ENCODE measurements around the gene CUX1.

CUX1 gene

DNA sequence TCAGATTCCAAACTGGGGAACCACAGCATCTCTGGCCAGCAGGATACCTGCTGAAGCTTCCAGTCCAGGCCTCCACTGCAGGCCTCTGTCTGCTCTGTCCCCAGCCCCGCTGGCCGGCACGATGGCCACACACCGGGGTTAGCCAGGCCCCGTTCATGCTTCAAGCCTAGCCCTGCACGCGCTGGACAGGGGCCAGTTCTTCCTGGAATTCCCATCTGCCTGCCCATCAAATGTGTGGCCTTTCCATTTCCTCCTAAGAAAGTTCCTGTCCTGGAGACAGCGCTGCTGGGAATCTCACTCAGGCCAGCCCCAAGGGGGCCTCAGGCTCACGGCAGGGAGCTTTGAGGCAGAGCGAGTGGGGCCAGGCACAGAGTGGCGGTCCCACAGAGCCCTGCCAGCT lies 487.2 kb downstream of the CUX1 start:
- TF ChIP-seq, protein P1, sequence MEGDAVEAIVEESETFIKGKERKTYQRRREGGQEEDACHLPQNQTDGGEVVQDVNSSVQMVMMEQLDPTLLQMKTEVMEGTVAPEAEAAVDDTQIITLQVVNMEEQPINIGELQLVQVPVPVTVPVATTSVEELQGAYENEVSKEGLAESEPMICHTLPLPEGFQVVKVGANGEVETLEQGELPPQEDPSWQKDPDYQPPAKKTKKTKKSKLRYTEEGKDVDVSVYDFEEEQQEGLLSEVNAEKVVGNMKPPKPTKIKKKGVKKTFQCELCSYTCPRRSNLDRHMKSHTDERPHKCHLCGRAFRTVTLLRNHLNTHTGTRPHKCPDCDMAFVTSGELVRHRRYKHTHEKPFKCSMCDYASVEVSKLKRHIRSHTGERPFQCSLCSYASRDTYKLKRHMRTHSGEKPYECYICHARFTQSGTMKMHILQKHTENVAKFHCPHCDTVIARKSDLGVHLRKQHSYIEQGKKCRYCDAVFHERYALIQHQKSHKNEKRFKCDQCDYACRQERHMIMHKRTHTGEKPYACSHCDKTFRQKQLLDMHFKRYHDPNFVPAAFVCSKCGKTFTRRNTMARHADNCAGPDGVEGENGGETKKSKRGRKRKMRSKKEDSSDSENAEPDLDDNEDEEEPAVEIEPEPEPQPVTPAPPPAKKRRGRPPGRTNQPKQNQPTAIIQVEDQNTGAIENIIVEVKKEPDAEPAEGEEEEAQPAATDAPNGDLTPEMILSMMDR (conservative IDR thresholded peaks at IDR 0.05; ENCODE audit: low read depth, low read length), result no peak
- DNase-seq (ENCODE audit: low read depth), result no peak

DNA sequence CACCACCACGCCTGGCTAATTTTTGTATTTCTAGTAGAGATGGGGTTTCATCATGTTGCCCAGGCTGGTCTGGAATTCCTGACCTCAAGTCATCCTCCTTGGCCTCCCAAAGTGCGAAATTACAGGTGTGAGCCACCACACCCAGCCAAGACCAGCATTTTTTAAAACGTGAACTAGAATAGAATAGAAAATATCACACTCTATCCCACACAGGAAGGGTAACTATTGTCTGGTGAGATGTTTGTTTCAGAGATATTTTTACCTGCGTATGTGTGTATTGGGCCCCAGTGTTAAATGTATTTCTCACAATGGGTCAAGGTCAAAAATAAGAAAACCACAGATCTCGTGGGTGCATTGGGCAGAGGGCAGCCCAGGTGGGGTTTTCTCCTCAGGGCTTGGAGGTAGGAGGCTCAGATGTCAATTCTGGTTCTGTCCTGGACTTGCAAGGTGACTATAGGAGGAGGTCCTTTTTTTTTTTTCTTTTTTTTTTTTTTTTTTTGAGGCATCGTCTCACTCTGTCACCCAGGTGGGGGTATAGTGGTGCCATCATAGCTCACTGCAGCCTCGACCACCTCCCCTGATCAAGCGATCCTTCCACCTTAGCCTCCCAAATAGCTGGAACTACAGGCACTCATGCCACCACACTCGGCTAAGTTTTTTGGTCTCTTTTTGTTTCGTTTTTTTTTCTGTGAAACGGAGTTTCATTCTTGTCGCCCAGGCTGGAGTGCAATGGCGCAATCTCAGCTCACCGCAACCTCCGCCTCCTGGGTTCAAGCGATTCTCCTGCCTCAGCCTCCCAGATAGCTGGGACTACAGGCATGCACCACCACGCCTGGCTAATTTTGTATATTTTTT lies 488.2 kb downstream of the CUX1 start:
- H3K4me3 ChIP-seq (ENCODE audit: low read depth, low read length), result no peak overlapping the region
- TF ChIP-seq, protein P1 (conservative IDR thresholded peaks at IDR 0.05; ENCODE audit: low read depth, low read length), result no peak
- DNase-seq (ENCODE audit: low read depth), result no peak

More for the DNA sequence above, 487.2 kb downstream of the CUX1 start:
- no peak overlapping the region for H3K4me3 ChIP-seq (ENCODE audit: low read depth, low read length)

DNA sequence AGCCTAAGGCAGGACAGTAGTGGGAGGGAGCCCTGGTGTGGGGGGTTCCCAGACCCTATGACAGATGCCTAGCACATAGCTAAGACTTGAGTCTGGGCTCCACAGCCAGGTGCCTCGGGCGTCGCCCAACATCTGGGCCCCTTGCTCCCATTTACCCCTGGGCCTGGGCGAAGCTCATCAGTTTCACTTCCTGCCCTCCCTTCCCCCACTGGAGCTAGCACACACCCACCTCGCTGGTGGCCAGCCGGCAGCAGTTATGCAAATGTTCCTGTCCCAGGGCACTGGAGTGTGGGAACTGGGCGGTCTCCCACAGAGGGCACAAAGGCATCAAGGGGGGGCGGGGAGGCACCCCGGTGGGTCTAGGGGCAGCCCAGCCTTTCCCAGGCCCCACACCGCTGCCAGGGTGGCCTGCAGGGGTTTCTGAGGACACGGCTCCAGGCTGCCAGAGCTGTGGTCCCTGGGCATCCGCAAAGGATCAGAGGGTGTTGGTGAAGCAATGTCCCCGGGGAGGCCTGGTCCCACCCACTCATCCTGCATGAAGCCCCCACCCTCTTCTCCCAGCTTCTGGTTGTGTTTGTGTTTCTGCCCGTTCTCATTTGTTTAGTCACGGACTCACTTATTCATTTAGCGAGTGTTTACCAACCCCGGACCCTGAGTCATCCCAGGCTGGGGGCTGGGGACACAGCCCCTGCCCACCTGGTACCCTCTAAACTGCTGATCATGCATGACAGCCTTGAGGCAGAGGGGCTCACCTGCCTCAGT lies 489.7 kb downstream of the CUX1 start:
- peak; percentile 66 for DNase-seq (ENCODE audit: low read depth)
- TF ChIP-seq, protein P1 (conservative IDR thresholded peaks at IDR 0.05; ENCODE audit: low read depth, low read length), result no peak
- peak overlapping the region; percentile 35 for H3K4me3 ChIP-seq (ENCODE audit: low read depth, low read length)

DNA sequence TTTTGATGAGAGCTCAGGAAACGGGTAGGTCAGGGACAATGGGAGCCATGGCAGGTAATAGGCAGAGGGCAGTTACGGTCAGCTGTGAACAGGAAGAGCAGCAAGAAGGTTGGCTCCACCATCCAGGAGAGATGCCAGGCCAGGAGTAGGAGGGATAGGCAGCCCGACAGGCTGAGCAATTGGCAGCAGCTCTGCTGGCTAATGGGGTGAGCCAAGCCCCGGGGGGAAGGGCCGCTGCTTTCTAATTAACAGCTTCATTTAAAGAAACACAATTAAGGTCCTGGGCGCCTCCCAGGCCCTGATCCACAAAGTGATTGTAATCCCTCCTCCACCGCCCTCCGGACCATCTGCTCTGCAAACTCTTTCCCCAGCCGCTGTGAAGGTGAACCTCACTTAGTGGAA lies 493.0 kb downstream of the CUX1 start:
- H3K4me3 ChIP-seq (ENCODE audit: low read depth, low read length), result no peak overlapping the region
- no peak for DNase-seq (ENCODE audit: low read depth)

DNA sequence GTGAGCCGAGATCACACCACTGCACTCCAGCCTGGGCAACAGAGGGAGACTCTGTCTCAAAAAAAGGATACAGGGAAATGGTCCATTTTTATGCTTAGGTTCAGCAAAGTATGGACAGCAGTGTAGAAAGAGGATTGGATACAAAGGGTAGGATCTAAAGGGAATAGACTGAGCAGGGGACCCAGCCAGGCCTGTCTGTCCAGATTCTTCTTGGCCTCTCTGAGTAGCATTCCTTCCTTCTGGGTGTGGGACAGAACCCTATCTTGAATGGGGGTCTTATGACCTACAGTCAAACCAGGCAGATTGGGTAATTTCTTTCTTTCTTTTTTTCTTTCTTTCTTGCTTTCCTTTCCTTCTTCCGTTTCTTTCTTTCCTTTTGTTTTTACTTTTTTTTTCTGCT lies 494.9 kb downstream of the CUX1 start:
- no peak for DNase-seq (ENCODE audit: low read depth)
- TF ChIP-seq, protein P1 (conservative IDR thresholded peaks at IDR 0.05; ENCODE audit: low read depth, low read length), result no peak
- H3K4me3 ChIP-seq (ENCODE audit: low read depth, low read length), result no peak overlapping the region

More for the DNA sequence above, 493.0 kb downstream of the CUX1 start:
- TF ChIP-seq, protein P1 (conservative IDR thresholded peaks at IDR 0.05; ENCODE audit: low read depth, low read length), result no peak

DNA sequence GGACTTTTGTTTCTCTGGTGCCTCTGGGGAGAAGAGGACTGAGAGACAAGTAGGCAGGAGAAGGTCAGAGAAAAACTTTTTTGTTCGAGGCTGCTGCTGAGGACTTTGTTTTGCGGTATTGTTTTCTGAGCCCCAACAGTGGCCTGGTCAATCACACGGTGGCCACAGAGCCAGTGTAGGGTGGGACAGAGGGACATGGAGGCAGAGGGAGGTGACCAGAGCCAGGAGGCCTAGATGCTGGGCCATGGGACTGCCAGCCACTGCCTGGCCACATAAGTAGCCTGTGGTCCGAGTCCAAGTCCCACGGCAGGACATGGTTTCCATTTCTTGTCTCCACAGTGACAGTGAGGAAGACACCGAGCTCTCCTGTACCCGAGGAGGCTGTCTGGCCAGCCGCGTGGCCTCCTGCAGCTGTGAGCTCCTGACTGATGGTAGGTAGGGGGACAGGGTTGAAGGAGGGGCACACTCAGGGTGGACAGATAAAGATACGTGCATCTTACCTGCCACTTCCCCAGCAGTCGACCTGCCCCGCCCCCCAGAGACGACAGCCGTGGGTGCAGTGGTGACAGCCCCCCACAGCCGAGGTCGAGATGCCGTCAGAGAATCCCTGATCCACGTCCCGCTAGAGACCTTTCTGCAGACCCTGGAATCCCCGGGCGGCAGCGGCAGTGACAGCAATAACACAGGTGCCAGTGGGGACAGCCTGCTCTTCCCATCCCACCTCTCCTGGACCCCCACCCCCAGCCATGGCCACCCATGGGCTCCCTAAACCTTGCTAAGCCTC lies 496.8 kb downstream of the CUX1 start:
- TF ChIP-seq, protein P1 (conservative IDR thresholded peaks at IDR 0.05; ENCODE audit: low read depth, low read length), result no peak
- no peak overlapping the region for H3K4me3 ChIP-seq (ENCODE audit: low read depth, low read length)
- DNase-seq (ENCODE audit: low read depth), result no peak
